Sigmoid colon (tissue), 7 donors: ENCODE data around the gene ORM1. TPM values are rescaled to one million over a fixed set of nuclear protein-coding genes. Genes with fewer than 3 reads are reported as not detected.

Experiments used
- DNase-seq: peaks from one replicate; pipeline ENCODE4 v3.0.0-alpha.2; 2019
- H3K27ac ChIP-seq, 4 donors: fragments of 200-600 bp; sonication (generic); one replicate each; pipeline ENCODE4 v1.5.1; 2016 to 2019; ENCODE audit warnings: mild to moderate bottlenecking in 1 of 4
- H3K27me3 ChIP-seq, 3 donors: fragments of 200-600 bp; sonication (generic); one replicate each; pipeline ENCODE4 v1.5.1; 2019; ENCODE audit warnings: mild to moderate bottlenecking in 1 of 3
- H3K36me3 ChIP-seq, 4 donors: fragments of 200-600 bp; sonication (generic); one replicate each; pipeline ENCODE4 v1.5.1; 2016 to 2019
- H3K4me1 ChIP-seq, 4 donors: fragments of 200-600 bp; sonication (generic); one replicate each; pipeline ENCODE4 v1.5.1; 2017 to 2019
- H3K4me3 ChIP-seq, 4 donors: fragments of 200-600 bp; sonication (generic); one replicate each; pipeline ENCODE4 v1.5.1; 2017 to 2019; ENCODE audit warnings: mild to moderate bottlenecking in 2 of 4, moderate library complexity in 1 of 4
- H3K9me3 ChIP-seq, 4 donors: fragments of 200-600 bp in 3 of 4; sonication (generic) in 3 of 4; one replicate each; pipeline versions ENCODE4 v1.5.1 to v1.6.1; 2013 to 2019
- CTCF ChIP-seq, 4 experiments: fragments of 450-650 bp in 3 of 4; fragments of 200-600 bp in 1 of 4; IDR thresholded peaks; one replicate each; pipeline ENCODE4 v1.5.1; 2016 to 2019; ENCODE audit warnings: antibody characterized with exemption in 4 of 4, mild to moderate bottlenecking in 3 of 4, moderate library complexity in 2 of 4
- EP300 ChIP-seq, 4 donors: sonication (generic); formaldehyde crosslinking; IDR thresholded peaks; one replicate each; pipeline ENCODE4 v1.6.1; 2017; ENCODE audit warnings: antibody characterized with exemption in 4 of 4
- POLR2A ChIP-seq, 2 donors: fragments of 450-650 bp; IDR thresholded peaks; one replicate each; pipeline ENCODE4 v1.6.1; 2016; ENCODE audit warnings: antibody characterized with exemption in 2 of 2, mild to moderate bottlenecking in 2 of 2, moderate library complexity in 2 of 2
- POLR2AphosphoS5 ChIP-seq, 4 donors: sonication (generic); formaldehyde crosslinking; IDR thresholded peaks; one replicate each; pipeline ENCODE4 v1.6.1; 2017; ENCODE audit warnings: antibody characterized with exemption in 4 of 4
- WGBS, 2 donors: extraction: QIAGEN DNeasy Blood & Tissue Kit; methylation state at CpG; one replicate each; pipeline ENCODE4 v1.1.7; 2013; 5-methylcytosine and 5-hydroxymethylcytosine counted together
- intact Hi-C: fragments of 100-400 bp; cut with DNase I; formaldehyde crosslinking; loops from one replicate; pipeline ENCODE4 v1.15.1; 2023
- polyA plus RNA-seq, 3 donors: library from polyadenylated mRNA; stranded (reverse); fragments of 200-250 nt; gene quantifications; one replicate each; pipeline ENCODE4 v1.2.3, GENCODE V29; 2013
- total RNA-seq, 4 donors: library from RNA; depleted of rRNA; stranded (reverse); fragments of >200 nt; gene quantifications; one replicate each; pipeline ENCODE4 v1.1.0, GENCODE V29; 2016
- donor health status: healthy with polysubstance abuse.
- donor health status: Bipolar disorder and iron deficiency.
- donor health status: healthy.

ORM1 gene
- total and polyA plus RNA-seq, 7 donors, result 1.1 to 1.8 TPM; not detected in 5

GRCh38 chr9:114364134-114365041 is 41.5 kb downstream of the ORM1 start:
- H3K36me3 ChIP-seq, result peaks cover 30 to 77% (median 35%) of the 10 kb centered on the region in 4 donors

GRCh38 chr9:114365194-114365593 is 42.3 kb downstream of the ORM1 start:
- peaks cover 22 to 69% (median 27%) of the 10 kb centered on the region in 4 donors for H3K36me3 ChIP-seq
- TF ChIP-seq POLR2A (IDR thresholded peaks at IDR 0.05) (no peak), POLR2AphosphoS5 (IDR thresholded peaks at IDR 0.05) (no peak), EP300 (IDR thresholded peaks at IDR 0.05) (no peak), CTCF (IDR thresholded peaks at IDR 0.05) (no peak)
- H3K27ac ChIP-seq, result peak overlapping the region in 1 of 4 donors; percentile 30
- H3K9me3 ChIP-seq, result no peaks in the 10 kb centered on the region
- H3K27me3 ChIP-seq, result no peaks in the 10 kb centered on the region
- H3K4me3 ChIP-seq, result no peak overlapping the region
- intact Hi-C loops, result no loop called here
- H3K4me1 ChIP-seq, result no peaks in the 10 kb centered on the region
- 81 to 95% methylated on average over 2 of the region's 2 CpGs for WGBS, 2 donors
- DNase-seq, result no peak

More at GRCh38 chr9:114364134-114365041, 41.5 kb downstream of the ORM1 start:
- Histone ChIP-seq H3K27ac (peak overlapping the region in 2 of 4 donors; percentile 0 to 30), H3K4me1 (no peaks in the 10 kb centered on the region), H3K27me3 (no peaks in the 10 kb centered on the region), H3K4me3 (no peak overlapping the region), H3K9me3 (no peaks in the 10 kb centered on the region)
- no peak for DNase-seq
- TF ChIP-seq POLR2AphosphoS5 (IDR thresholded peaks at IDR 0.05), result no peak
- no peak for TF ChIP-seq CTCF (IDR thresholded peaks at IDR 0.05)
- TF ChIP-seq POLR2A (IDR thresholded peaks at IDR 0.05), result no peak
- TF ChIP-seq EP300 (IDR thresholded peaks at IDR 0.05), result no peak
- intact Hi-C loops, result no loop called here
- WGBS, 2 donors, result 58 to 70% methylated on average over 6 of the region's 6 CpGs

GRCh38 chr9:114366334-114367128 is 43.6 kb downstream of the ORM1 start:
- intact Hi-C loops, result no loop called here
- Histone ChIP-seq H3K36me3 (peaks cover 12 to 55% (median 18%) of the 10 kb centered on the region in 4 donors), H3K27me3 (no peaks in the 10 kb centered on the region), H3K27ac (peak overlapping the region in 3 of 4 donors; percentile 9 to 58 (median 25)), H3K9me3 (no peaks in the 10 kb centered on the region), H3K4me1 (peaks cover 0 to 8% (median 0%) of the 10 kb centered on the region in 4 donors), H3K4me3 (no peak overlapping the region)
- WGBS, 2 donors, result 15 to 20% methylated on average over 10 of the region's 10 CpGs
- TF ChIP-seq EP300 (IDR thresholded peaks at IDR 0.05) (no peak), POLR2AphosphoS5 (IDR thresholded peaks at IDR 0.05) (peak in 1 of 4 donors; percentile 24)
- DNase-seq, result no peak

GRCh38 chr9:114367366-114367765 is 44.5 kb downstream of the ORM1 start:
- Histone ChIP-seq H3K4me1 (peaks cover 0 to 17% (median 5%) of the 10 kb centered on the region in 4 donors), H3K36me3 (peaks cover 4 to 47% (median 10%) of the 10 kb centered on the region in 4 donors), H3K4me3 (no peak overlapping the region), H3K27ac (peak overlapping the region; percentile 9 to 49 (median 32)), H3K9me3 (no peaks in the 10 kb centered on the region), H3K27me3 (no peaks in the 10 kb centered on the region)
- WGBS, 2 donors, result 79 to 81% methylated on average over 6 of the region's 6 CpGs
- intact Hi-C loops, result no loop called here
- TF ChIP-seq CTCF (IDR thresholded peaks at IDR 0.05) (no peak), EP300 (IDR thresholded peaks at IDR 0.05) (no peak), POLR2AphosphoS5 (IDR thresholded peaks at IDR 0.05) (no peak), POLR2A (IDR thresholded peaks at IDR 0.05) (no peak)
- DNase-seq, result no peak
